GM21423 (cell line): ENCODE measurements around the gene CHST13.

Source experiments
- ATAC-seq: cut with Tn5 transposase; IDR thresholded peaks from one replicate; pipeline ENCODE4 v1.9.1; 2021; ENCODE audit warnings: mild to moderate bottlenecking, moderate library complexity; ENCODE audit not compliant: unreplicated experiment

CHST13 gene

GRCh38 chr3:126487151-126487771, 36.7 kb upstream of the CHST13 start:
- no peak for ATAC-seq

- no peak for ATAC-seq
These were observed 35.8 kb upstream of the CHST13 start for GRCh38 chr3:126488185-126488584.

- no peak for ATAC-seq
These were observed 34.9 kb upstream of the CHST13 start for GRCh38 chr3:126488886-126489569.

- no peak for ATAC-seq
These were observed 33.3 kb upstream of the CHST13 start for GRCh38 chr3:126490619-126491018.

- no peak for ATAC-seq
These were observed 32.5 kb upstream of the CHST13 start for GRCh38 chr3:126491221-126492013.

- no peak for ATAC-seq
These were observed 30.9 kb upstream of the CHST13 start for GRCh38 chr3:126493051-126493450.

GRCh38 chr3:126493739-126494138, 30.2 kb upstream of the CHST13 start:
- no peak for ATAC-seq

GRCh38 chr3:126494204-126494969, 29.6 kb upstream of the CHST13 start:
- ATAC-seq: no peak

- no peak for ATAC-seq
These were observed 29.1 kb upstream of the CHST13 start for GRCh38 chr3:126494970-126495230.

GRCh38 chr3:126495786-126496185, 28.2 kb upstream of the CHST13 start:
- ATAC-seq: no peak

GRCh38 chr3:126496894-126497850, 26.8 kb upstream of the CHST13 start:
- no peak for ATAC-seq

- no peak for ATAC-seq
These were observed 26.0 kb upstream of the CHST13 start for GRCh38 chr3:126497956-126498355.

GRCh38 chr3:126498461-126498860, 25.5 kb upstream of the CHST13 start:
- no peak for ATAC-seq

- ATAC-seq: no peak
These were observed 25.0 kb upstream of the CHST13 start for GRCh38 chr3:126498929-126499328.

- no peak for ATAC-seq
These were observed 24.6 kb upstream of the CHST13 start for GRCh38 chr3:126499401-126499800.

GRCh38 chr3:126500016-126500415, 23.9 kb upstream of the CHST13 start:
- no peak for ATAC-seq

GRCh38 chr3:126501054-126501453, 22.9 kb upstream of the CHST13 start:
- ATAC-seq: no peak

GRCh38 chr3:126501736-126502135, 22.2 kb upstream of the CHST13 start:
- ATAC-seq: no peak

GRCh38 chr3:126502656-126503055, 21.3 kb upstream of the CHST13 start:
- ATAC-seq: no peak

GRCh38 chr3:126503701-126504100, 20.3 kb upstream of the CHST13 start:
- no peak for ATAC-seq
